ENCODE data around the gene ZNF385D.
"Not testable (repeated sequence)": the region's sequence is repeated elsewhere in the genome, so short reads cannot be mapped to it uniquely, and the experiment has no call there.

The ZNF385D gene

GRCh38 chr3:21517184-21517583 lies 233.8 kb downstream of the ZNF385D start:
- Mint-ChIP-seq H3K27ac (no peak overlapping the region), H3K4me1 (no peaks in the 10 kb centered on the region), H3K27me3 (no peaks in the 10 kb centered on the region), H3K36me3 (no peaks in the 10 kb centered on the region), H3K4me3 (no peak overlapping the region), H3K9me3 (no peaks in the 10 kb centered on the region)
- ATAC-seq (replicated peaks) = no peak
- DNase-seq = no peak

- H3K4me3 Mint-ChIP-seq = no peak overlapping the region
- no peaks in the 10 kb centered on the region for H3K9me3 Mint-ChIP-seq
- ATAC-seq (replicated peaks) = no peak
- H3K27ac Mint-ChIP-seq = no peak overlapping the region
- no peaks in the 10 kb centered on the region for H3K36me3 Mint-ChIP-seq
- H3K4me1 Mint-ChIP-seq = no peaks in the 10 kb centered on the region
- no peaks in the 10 kb centered on the region for H3K27me3 Mint-ChIP-seq
- no peak for DNase-seq
Measured at GRCh38 chr3:21515417-21515816, 235.6 kb downstream of the ZNF385D start.

DNA sequence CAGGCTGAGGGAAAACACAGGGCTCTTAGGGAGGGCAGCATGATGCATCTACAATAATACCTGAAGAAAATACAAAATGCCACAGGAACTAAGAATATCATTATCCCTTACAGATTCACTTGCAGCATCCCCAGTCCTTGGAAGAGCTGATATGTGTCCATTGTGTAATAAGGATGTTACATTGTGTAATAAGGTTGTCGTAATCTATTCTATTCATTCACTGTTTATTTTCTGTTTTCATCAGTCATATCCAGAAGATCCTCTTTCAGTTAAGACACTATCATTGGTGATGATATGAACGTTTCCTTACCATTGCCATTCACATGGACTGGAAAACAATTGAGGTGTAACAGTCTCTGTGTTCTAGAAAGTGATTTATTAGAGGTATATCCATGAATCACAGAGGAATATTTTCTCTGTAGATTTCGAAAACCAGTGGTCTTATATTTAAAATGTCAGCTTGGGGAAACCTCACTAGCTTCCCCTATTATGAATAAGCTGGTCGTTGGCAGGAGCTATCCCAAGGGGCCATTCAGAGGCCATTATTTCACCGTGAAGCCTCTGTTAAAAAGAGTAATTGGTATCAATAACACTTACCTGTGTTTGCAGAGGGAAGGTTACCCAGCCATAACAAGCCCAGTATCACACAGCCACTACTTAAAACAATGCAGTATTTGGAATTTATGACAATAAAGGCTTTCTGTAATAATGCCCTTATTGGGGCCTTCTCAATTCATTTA lies 241.1 kb downstream of the ZNF385D start:
- no peak overlapping the region for H3K4me3 Mint-ChIP-seq
- DNase-seq (no peak), ATAC-seq (replicated peaks) (no peak)
- no peaks in the 10 kb centered on the region for H3K36me3 Mint-ChIP-seq
- H3K4me1 Mint-ChIP-seq = no peaks in the 10 kb centered on the region
- peaks cover 0 to 2% of the 10 kb centered on the region in 2 donors for H3K9me3 Mint-ChIP-seq
- no peaks in the 10 kb centered on the region for H3K27me3 Mint-ChIP-seq
- H3K27ac Mint-ChIP-seq = no peak overlapping the region

DNA sequence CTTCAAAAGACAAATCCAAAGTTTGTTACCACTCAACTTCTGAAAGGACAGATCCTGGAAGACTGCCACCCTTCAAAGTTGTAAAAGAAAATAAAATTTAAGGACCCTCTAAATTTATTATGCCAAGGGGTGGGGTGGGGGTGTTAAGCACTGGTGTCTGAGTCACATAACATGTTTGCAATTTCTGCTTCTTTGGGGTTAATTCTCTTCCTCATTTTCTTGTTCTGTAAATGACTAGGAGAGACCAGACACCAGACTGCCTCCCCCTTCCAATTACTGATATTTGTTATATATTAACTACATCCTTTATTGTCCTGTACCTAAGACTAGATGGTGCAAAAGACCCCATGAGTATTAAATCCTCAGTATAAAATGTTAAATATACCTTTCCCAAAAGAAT lies 242.8 kb downstream of the ZNF385D start:
- Mint-ChIP-seq H3K4me1 (no peaks in the 10 kb centered on the region), H3K4me3 (no peak overlapping the region), H3K9me3 (peaks cover 0 to 4% of the 10 kb centered on the region in 2 donors), H3K36me3 (no peaks in the 10 kb centered on the region), H3K27ac (no peak overlapping the region), H3K27me3 (no peaks in the 10 kb centered on the region)
- ATAC-seq (replicated peaks) (no peak), DNase-seq (no peak)

GRCh38 chr3:21505711-21506460 lies 245.1 kb downstream of the ZNF385D start:
- Mint-ChIP-seq H3K27ac (no peak overlapping the region), H3K27me3 (no peaks in the 10 kb centered on the region), H3K4me1 (no peaks in the 10 kb centered on the region), H3K4me3 (no peak overlapping the region), H3K36me3 (no peaks in the 10 kb centered on the region), H3K9me3 (peaks cover 0 to 4% of the 10 kb centered on the region in 2 donors)
- DNase-seq (no peak), ATAC-seq (replicated peaks) (no peak)

DNA sequence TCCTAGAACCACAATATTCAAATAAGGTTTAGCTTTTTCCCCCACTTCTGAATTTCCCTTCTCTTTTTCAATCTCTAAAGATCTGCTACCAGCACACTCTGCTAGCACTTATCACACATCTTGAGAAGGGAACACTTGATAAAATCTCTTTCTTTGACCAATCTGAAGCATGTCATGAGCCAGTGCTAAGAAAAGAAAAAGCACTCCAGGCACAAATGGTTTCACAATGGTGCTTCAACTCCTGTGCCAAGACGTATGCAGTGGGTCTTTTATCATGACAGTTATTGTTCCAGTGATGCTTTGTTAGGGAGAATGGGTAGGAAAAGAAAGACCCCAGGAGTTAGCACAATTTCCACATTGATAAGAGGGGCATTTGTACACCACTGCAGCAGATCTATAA lies 248.4 kb downstream of the ZNF385D start:
- ATAC-seq (replicated peaks) = no peak
- Mint-ChIP-seq H3K27ac (no peak overlapping the region), H3K9me3 (peaks cover 0 to 5% of the 10 kb centered on the region in 2 donors)

DNA sequence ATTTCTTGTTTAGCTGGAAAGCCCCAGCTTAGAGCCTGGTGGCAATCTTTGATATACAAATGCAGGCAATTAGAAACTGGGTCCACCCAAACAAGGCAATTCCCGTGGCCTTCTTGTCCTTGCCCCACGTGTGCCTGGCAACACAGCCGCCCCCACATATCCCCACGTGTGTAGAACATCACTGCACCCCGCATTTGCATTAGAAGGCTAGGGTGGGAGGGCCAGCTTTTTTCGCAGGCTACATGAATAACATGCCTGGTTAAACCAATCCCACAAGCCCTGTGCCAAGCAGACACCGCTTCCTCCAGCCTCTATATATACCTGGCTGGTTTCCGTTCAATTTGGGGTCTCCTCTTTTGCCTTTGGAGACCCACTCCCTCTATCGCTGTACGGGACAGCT lies 250.2 kb downstream of the ZNF385D start:
- H3K4me3 Mint-ChIP-seq = no peak overlapping the region
- DNase-seq (no peak), ATAC-seq (replicated peaks) (no peak)
- no peaks in the 10 kb centered on the region for H3K27me3 Mint-ChIP-seq
- peaks cover 0 to 7% of the 10 kb centered on the region in 2 donors for H3K9me3 Mint-ChIP-seq
- H3K4me1 Mint-ChIP-seq = no peaks in the 10 kb centered on the region
- no peaks in the 10 kb centered on the region for H3K36me3 Mint-ChIP-seq
- no peak overlapping the region for H3K27ac Mint-ChIP-seq

More for the DNA sequence above, 248.4 kb downstream of the ZNF385D start:
- no peaks in the 10 kb centered on the region for H3K36me3 Mint-ChIP-seq
- H3K27me3 Mint-ChIP-seq = no peaks in the 10 kb centered on the region
- no peak overlapping the region for H3K4me3 Mint-ChIP-seq
- H3K4me1 Mint-ChIP-seq = no peaks in the 10 kb centered on the region
- no peak for DNase-seq

DNA sequence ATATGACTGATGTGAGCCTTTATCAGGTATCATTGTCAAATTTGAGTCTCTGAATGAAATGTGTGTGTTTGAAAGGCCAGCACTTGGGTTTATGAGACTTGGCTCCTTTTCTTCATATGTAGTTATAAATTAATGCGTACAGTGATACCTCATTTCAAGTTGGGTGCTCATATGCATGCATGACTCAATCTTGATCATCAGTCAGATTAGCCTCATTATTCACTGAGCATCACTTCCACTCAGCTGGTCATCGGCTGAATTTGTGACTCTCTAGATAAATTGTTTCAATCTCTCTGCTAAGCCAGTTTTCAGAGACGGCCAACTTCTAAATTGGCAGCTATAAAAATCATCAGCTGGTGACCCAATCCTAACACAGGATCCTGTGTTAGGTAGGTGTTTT lies 260.3 kb downstream of the ZNF385D start:
- not testable (repeated sequence) for ATAC-seq (replicated peaks); DNase-seq; H3K27ac Mint-ChIP-seq; H3K27me3 Mint-ChIP-seq; H3K9me3 Mint-ChIP-seq; H3K4me3 Mint-ChIP-seq; H3K4me1 Mint-ChIP-seq; H3K36me3 Mint-ChIP-seq

GRCh38 chr3:21487520-21487919 lies 263.5 kb downstream of the ZNF385D start:
- H3K9me3 Mint-ChIP-seq = peaks cover 0 to 2% of the 10 kb centered on the region in 2 donors
- ATAC-seq (replicated peaks) (no peak), DNase-seq (no peak)
- no peaks in the 10 kb centered on the region for H3K36me3 Mint-ChIP-seq
- no peaks in the 10 kb centered on the region for H3K27me3 Mint-ChIP-seq
- no peak overlapping the region for H3K4me3 Mint-ChIP-seq
- no peak overlapping the region for H3K27ac Mint-ChIP-seq
- no peaks in the 10 kb centered on the region for H3K4me1 Mint-ChIP-seq

DNA sequence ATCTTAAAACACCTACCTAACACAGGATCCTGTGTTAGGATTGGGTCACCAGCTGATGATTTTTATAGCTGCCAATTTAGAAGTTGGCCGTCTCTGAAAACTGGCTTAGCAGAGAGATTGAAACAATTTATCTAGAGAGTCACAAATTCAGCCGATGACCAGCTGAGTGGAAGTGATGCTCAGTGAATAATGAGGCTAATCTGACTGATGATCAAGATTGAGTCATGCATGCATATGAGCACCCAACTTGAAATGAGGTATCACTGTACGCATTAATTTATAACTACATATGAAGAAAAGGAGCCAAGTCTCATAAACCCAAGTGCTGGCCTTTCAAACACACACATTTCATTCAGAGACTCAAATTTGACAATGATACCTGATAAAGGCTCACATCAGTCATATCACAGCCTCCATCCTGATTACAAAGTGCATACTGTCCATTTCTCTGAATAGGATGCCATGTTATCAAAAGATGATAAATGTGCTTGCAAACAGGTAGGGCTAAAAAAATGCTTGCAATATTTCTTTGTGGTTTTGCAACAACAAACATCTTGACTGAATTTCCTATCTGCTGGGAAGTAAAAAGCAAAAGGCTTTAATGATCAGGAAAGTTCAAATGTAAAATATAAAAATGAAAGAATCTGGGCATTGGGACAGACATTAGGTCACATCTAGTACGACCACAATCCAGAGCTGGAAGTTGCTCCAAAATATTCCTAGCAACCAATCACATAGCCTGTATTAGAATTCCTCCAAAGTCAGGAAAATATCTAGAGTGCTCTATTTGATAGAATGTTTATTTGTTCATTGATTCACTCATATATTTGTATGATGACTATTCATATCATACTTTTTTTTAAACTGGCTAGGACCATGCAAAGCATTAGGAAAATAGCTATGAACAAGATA lies 264.7 kb downstream of the ZNF385D start:
- H3K27ac Mint-ChIP-seq, H3K4me1 Mint-ChIP-seq, H3K4me3 Mint-ChIP-seq: not testable (repeated sequence)

GRCh38 chr3:21484828-21485144 lies 266.2 kb downstream of the ZNF385D start:
- Mint-ChIP-seq H3K9me3 (no peaks in the 10 kb centered on the region), H3K27ac (no peak overlapping the region), H3K4me3 (no peak overlapping the region), H3K4me1 (no peaks in the 10 kb centered on the region), H3K36me3 (no peaks in the 10 kb centered on the region), H3K27me3 (no peaks in the 10 kb centered on the region)
- DNase-seq (no peak), ATAC-seq (replicated peaks) (peak; percentile 31 to 76)

More for the DNA sequence above, 264.7 kb downstream of the ZNF385D start:
- not testable (repeated sequence) for ATAC-seq (replicated peaks); H3K36me3 Mint-ChIP-seq; H3K27me3 Mint-ChIP-seq; H3K9me3 Mint-ChIP-seq; DNase-seq

DNA sequence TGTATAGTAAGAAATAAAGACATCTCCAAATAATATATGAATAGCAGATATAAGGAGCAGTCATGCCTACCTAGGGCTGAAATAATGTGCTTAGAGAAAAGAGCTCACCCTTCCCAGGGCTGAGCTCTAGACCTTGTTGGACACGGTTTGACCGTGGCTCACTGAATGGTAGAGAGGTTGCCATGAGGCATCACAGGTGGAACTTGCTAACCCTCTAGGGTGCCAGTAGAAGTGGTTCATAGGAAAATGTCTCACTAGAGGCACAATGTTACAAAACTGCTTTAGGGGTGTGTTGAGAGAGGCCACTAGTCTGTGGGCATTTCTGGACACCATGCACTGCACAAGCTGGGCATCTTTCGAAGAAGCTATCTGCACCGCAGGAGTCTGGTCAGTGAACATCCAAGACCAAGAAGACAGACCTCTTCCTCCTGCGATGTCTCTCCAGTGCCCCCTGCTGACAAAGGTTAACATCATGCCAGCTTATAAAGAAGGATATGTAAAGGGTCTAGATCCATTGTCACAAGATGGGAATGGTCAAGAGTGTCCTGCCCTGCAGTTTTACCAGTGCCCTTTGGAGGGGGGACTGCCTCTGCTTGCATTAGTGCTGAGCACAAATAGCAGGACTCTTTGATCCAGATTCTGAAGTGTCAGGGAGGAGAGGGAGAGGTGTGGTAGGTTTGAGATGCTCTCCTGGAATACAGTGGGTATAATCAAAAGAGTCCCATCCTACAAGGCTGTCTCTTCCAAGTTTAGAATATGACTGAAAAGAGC lies 266.8 kb downstream of the ZNF385D start:
- Mint-ChIP-seq H3K36me3 (no peaks in the 10 kb centered on the region), H3K27me3 (no peaks in the 10 kb centered on the region), H3K27ac (no peak overlapping the region), H3K9me3 (no peaks in the 10 kb centered on the region), H3K4me1 (no peaks in the 10 kb centered on the region), H3K4me3 (no peak overlapping the region)
- ATAC-seq (replicated peaks) (peak; percentile 36 to 50), DNase-seq (no peak)

DNA sequence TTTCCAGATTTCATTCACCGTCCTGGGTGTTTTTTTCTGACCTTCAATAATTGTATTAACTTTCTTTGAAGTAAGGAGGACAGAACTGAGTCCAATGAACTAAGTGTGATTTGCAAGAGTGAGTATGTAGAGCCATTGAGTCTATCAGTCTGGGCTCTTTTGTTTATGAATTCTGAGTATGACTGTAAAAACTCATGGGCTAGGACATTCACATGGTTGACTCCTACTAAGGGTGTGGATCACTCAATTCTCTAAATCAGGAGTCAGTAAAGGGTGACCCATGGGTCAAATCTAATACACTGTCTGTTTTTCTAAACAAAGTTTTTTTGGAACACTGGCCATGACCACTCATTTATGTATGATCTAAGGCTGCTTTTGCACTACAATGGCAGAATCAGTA lies 269.0 kb downstream of the ZNF385D start:
- H3K27ac Mint-ChIP-seq = no peak overlapping the region
- DNase-seq (no peak), ATAC-seq (replicated peaks) (no peak)
- H3K36me3 Mint-ChIP-seq = no peaks in the 10 kb centered on the region
- no peaks in the 10 kb centered on the region for H3K9me3 Mint-ChIP-seq
- no peak overlapping the region for H3K4me3 Mint-ChIP-seq
- no peaks in the 10 kb centered on the region for H3K27me3 Mint-ChIP-seq
- H3K4me1 Mint-ChIP-seq = no peaks in the 10 kb centered on the region
